Endothelial cell of umbilical vein (primary cell): ENCODE measurements around the gene FGR. TPM values are rescaled to one million over a fixed set of nuclear protein-coding genes. Genes with fewer than 3 reads are reported as not detected.

Experiments
- BruUV-seq: library from RNA; stranded (reverse); fragments of 400-500 nt; replicated peaks from 2 replicates; lab custom pipeline; 2021; lab: Mats Ljungman, UMichigan
- CTCF ChIA-PET: fragments of 300-600, 350-600 bp; sonication (Branson Sonifier 250); formaldehyde crosslinking; loops from one replicate; lab custom pipeline; 2021; ENCODE audit warnings: antibody characterized with exemption, inconsistent platforms; lab: Charles Lee
- POLR2A ChIA-PET: fragments of 300-600, 350-600 bp; sonication (Branson Sonifier 250); formaldehyde crosslinking; loops from one replicate; lab custom pipeline; 2021; ENCODE audit warnings: antibody characterized with exemption, inconsistent platforms; lab: Charles Lee
- DNase-seq: peaks from one replicate; pipeline ENCODE4 v3.0.0-alpha.2; 2011; ENCODE audit warnings: low read depth, low spot score
- FAIRE-seq: peaks from 2 replicates; lab custom pipeline; 2011; peaks lifted over from hg19 to GRCh38; lab: Jason Lieb, UNC
- H2AFZ ChIP-seq: 2 replicates; pipeline ENCODE4 v1.6.0; 2012; ENCODE audit warnings: low read depth, low read length, control low read depth, inconsistent platforms
- H3K27ac ChIP-seq: 2 replicates; pipeline ENCODE4 v1.5.1; 2011; ENCODE audit warnings: low read depth, mild to moderate bottlenecking, control low read depth, low read length, moderate library complexity; ENCODE audit not compliant: insufficient read depth
- H3K27me3 ChIP-seq, 2 experiments: 2 replicates each; pipeline versions ENCODE4 v1.6.0 to v1.6.1; 2011; ENCODE audit warnings: low read length in 2 of 2, mixed read lengths in 1 of 2; ENCODE audit not compliant: control insufficient read depth in 2 of 2, insufficient read depth in 2 of 2
- H3K36me3 ChIP-seq, 2 experiments: 2 replicates in 1 of 2; 3 replicates in 1 of 2; pipeline ENCODE4 v1.5.1; 2011; ENCODE audit warnings: low read length in 2 of 2, mild to moderate bottlenecking in 1 of 2, moderate library complexity in 1 of 2; ENCODE audit not compliant: control insufficient read depth in 2 of 2, insufficient read depth in 2 of 2; ENCODE audit errors: extremely low read depth in 1 of 2
- H3K4me1 ChIP-seq: 3 replicates; pipeline ENCODE4 v1.5.1; 2011; ENCODE audit warnings: mild to moderate bottlenecking, low read length; ENCODE audit not compliant: control insufficient read depth, insufficient read depth; ENCODE audit errors: extremely low read depth
- H3K4me2 ChIP-seq: 2 replicates; pipeline ENCODE4 v1.6.1; 2011; ENCODE audit warnings: low read length, control low read depth, mixed read lengths; ENCODE audit not compliant: insufficient read depth
- H3K4me3 ChIP-seq, 3 experiments: fragments of 200-600 bp in 1 of 3; sonication (generic), shearing (Covaris generic) in 1 of 3; replicated peaks in 1 of 3; 2 replicates each; pipeline ENCODE4 v1.5.1; 2011 to 2016; ENCODE audit warnings: control low read depth in 3 of 3, low read length in 3 of 3, mild to moderate bottlenecking in 2 of 3, inconsistent platforms in 1 of 3, low read depth in 1 of 3, moderate library complexity in 1 of 3; ENCODE audit not compliant: insufficient read depth in 1 of 3
- H3K79me2 ChIP-seq: 2 replicates; pipeline ENCODE4 v1.6.0; 2012; ENCODE audit warnings: low read length, inconsistent platforms; ENCODE audit not compliant: control insufficient read depth, insufficient read depth
- H3K9ac ChIP-seq: replicated peaks from 2 replicates; pipeline ENCODE3; 2011; ENCODE audit warnings: low read length, control low read depth; ENCODE audit not compliant: insufficient read depth; ENCODE audit errors: extremely low read depth
- H3K9me1 ChIP-seq: replicated peaks from 3 replicates; pipeline ENCODE4 v1.6.0; 2011; ENCODE audit warnings: mild to moderate bottlenecking, low read length; ENCODE audit not compliant: control insufficient read depth, insufficient read depth; ENCODE audit errors: extremely low read depth
- H3K9me3 ChIP-seq: replicated peaks from 2 replicates; pipeline ENCODE4 v1.5.1; 2012; ENCODE audit warnings: low read length, inconsistent platforms; ENCODE audit not compliant: control insufficient read depth, insufficient read depth
- H4K20me1 ChIP-seq: replicated peaks from 2 replicates; pipeline ENCODE3; 2011; ENCODE audit warnings: mild to moderate bottlenecking, low read length; ENCODE audit not compliant: control insufficient read depth, insufficient read depth; ENCODE audit errors: extremely low read depth
- CTCF ChIP-seq, 2 donors: IDR thresholded peaks; 1 replicate in 1 of 2; 2 replicates in 1 of 2; pipeline ENCODE4 v1.5.1; 2011; ENCODE audit warnings: low read length in 2 of 2, mild to moderate bottlenecking in 2 of 2, moderate library complexity in 2 of 2, control low read depth in 1 of 2, inconsistent platforms in 1 of 2, low read depth in 1 of 2; ENCODE audit not compliant: insufficient read depth in 1 of 2; ENCODE audit errors: extremely low read depth in 1 of 2
- EZH2 ChIP-seq: IDR thresholded peaks from 2 replicates; pipeline ENCODE4 v1.6.1; 2012; ENCODE audit warnings: borderline replicate concordance, low read depth, mild to moderate bottlenecking, moderate library complexity, low read length, inconsistent platforms; ENCODE audit not compliant: severe bottlenecking
- FOS ChIP-seq: IDR thresholded peaks from 2 replicates; pipeline ENCODE4 v1.6.1; 2011; ENCODE audit warnings: mild to moderate bottlenecking, low read length, moderate library complexity, borderline replicate concordance; ENCODE audit not compliant: insufficient read depth
- GATA2 ChIP-seq: IDR thresholded peaks from 2 replicates; pipeline ENCODE4 v1.7.0; 2011; ENCODE audit warnings: low read depth, mild to moderate bottlenecking, moderate library complexity, mixed read lengths, low read length; ENCODE audit not compliant: insufficient read length, insufficient read depth
- JUN ChIP-seq: IDR thresholded peaks from 2 replicates; pipeline ENCODE4 v1.6.1; 2011; ENCODE audit warnings: borderline replicate concordance, low read depth; ENCODE audit not compliant: insufficient read length, insufficient read depth
- MAX ChIP-seq: IDR thresholded peaks from 2 replicates; pipeline ENCODE4 v1.6.1; 2011; ENCODE audit not compliant: insufficient read depth, insufficient read length
- MYC ChIP-seq: IDR thresholded peaks from one replicate; pipeline ENCODE4 v1.6.1; 2011; ENCODE audit warnings: mild to moderate bottlenecking, low read depth, low read length
- POLR2A ChIP-seq: IDR thresholded peaks from 2 replicates; pipeline ENCODE4 v1.6.1; 2012; ENCODE audit warnings: low read depth, mild to moderate bottlenecking, control low read depth, low read length
- POLR2AphosphoS5 ChIP-seq: IDR thresholded peaks from 2 replicates; pipeline ENCODE4 v1.6.1; 2012; ENCODE audit warnings: low read depth, mild to moderate bottlenecking, control low read depth, low read length, moderate library complexity; ENCODE audit not compliant: insufficient read depth
- dilution Hi-C: fragments of 300-500 bp; cut with MboI; formaldehyde crosslinking; loops from one replicate; pipeline ENCODE4 v1.15.0; 2019; ENCODE audit warnings: low sequenced_read_pairs; ENCODE audit not compliant: extremely low pct_ligation_motif_present
- intact Hi-C: fragments of 100-400 bp; cut with micrococcal nuclease; formaldehyde crosslinking; loops from one replicate; pipeline ENCODE4 v1.10.0; 2022
- polyA plus RNA-seq, 4 experiments: library from polyadenylated mRNA; depleted of rRNA in 3 of 4; stranded (reverse) in 3 of 4; unstranded in 1 of 4; fragments of >200 nt; gene quantifications; 2 replicates each; pipeline versions ENCODE4 v1.2.1 to v1.2.3, GENCODE V29; 2011 to 2012; ENCODE audit warnings: missing spikeins in 1 of 4
- total RNA-seq: library from RNA; stranded (reverse); gene quantifications from 2 replicates; pipeline ENCODE4 v1.2.3, GENCODE V29; 2021

The FGR gene
- total and polyA plus RNA-seq, 2 donors (not counting 3 experiments of a cell fraction or from before 2014, with no cell fraction given): 0.18 TPM; not detected in 1

- no peak overlapping the region for H2AFZ ChIP-seq
Measured at GRCh38 chr1:27655151-27655937, 20.4 kb upstream of the FGR start.

More at GRCh38 chr1:27655151-27655937, 20.4 kb upstream of the FGR start:
- Histone ChIP-seq H3K9me3 (no peaks in the 10 kb centered on the region), H3K4me3 (no peak overlapping the region), H4K20me1 (no peaks in the 10 kb centered on the region), H3K4me1 (peaks cover 6% of the 10 kb centered on the region), H3K36me3 (no peaks in the 10 kb centered on the region), H3K27me3 (no peaks in the 10 kb centered on the region), H3K27ac (no peak overlapping the region), H3K4me2 (no peak overlapping the region), H3K9ac (no peak overlapping the region), H3K79me2 (no peaks in the 10 kb centered on the region), H3K9me1 (no peaks in the 10 kb centered on the region)
- intact Hi-C loops: no loop called here
- no TSS peak for BruUV-seq
- DNase-seq: no peak
- ChIA-PET POLR2A (no interaction called here), CTCF (interaction anchor here (0.8 to 1.3 kb wide), 3 partner anchors 8 to 198 kb away, joined by 3 to 5 read pairs (median 3); no protein-coding TSS in a partner anchor)
- dilution Hi-C loops: no loop called here
- TF ChIP-seq MYC (no peak), JUN (no peak), CTCF (IDR thresholded peaks at IDR 0.05; ENCODE audit: extremely low read depth in 1 of 2, insufficient read depth in 1 of 2, low read depth in 1 of 2, low read length in 2 of 2) (no peak), POLR2AphosphoS5 (no peak), MAX (no peak), POLR2A (no peak), FOS (no peak), EZH2 (no peak), GATA2 (no peak)
- FAIRE-seq: no peak
